GM21723 (cell line): ENCODE measurements around the gene SLC38A8.

Experiments used
- ATAC-seq: cut with Tn5 transposase; IDR thresholded peaks from one replicate; pipeline ENCODE4 v1.9.1; 2021; ENCODE audit warnings: mild to moderate bottlenecking, moderate library complexity; ENCODE audit not compliant: unreplicated experiment

The SLC38A8 gene

GRCh38 chr16:84068783-84069462, 26.3 kb upstream of the SLC38A8 start:
- no peak for ATAC-seq

- ATAC-seq, result no peak
Observed at GRCh38 chr16:84068041-84068440, 25.4 kb upstream of the SLC38A8 start.

GRCh38 chr16:84067640-84068039, 25.0 kb upstream of the SLC38A8 start:
- no peak for ATAC-seq

GRCh38 chr16:84065536-84066132, 23.0 kb upstream of the SLC38A8 start:
- ATAC-seq, result no peak

- ATAC-seq, result no peak
Observed at GRCh38 chr16:84063980-84064379, 21.4 kb upstream of the SLC38A8 start.

- ATAC-seq, result no peak
Observed at GRCh38 chr16:84062734-84063640, 20.4 kb upstream of the SLC38A8 start.

- no peak for ATAC-seq
Observed at GRCh38 chr16:84061236-84061819, 18.7 kb upstream of the SLC38A8 start.

GRCh38 chr16:84059946-84060901, 17.6 kb upstream of the SLC38A8 start:
- ATAC-seq, result no peak

GRCh38 chr16:84059111-84059510, 16.5 kb upstream of the SLC38A8 start:
- ATAC-seq, result no peak

- ATAC-seq, result no peak
Observed at GRCh38 chr16:84058664-84059063, 16.1 kb upstream of the SLC38A8 start.

- no peak for ATAC-seq
Observed at GRCh38 chr16:84058211-84058610, 15.6 kb upstream of the SLC38A8 start.

GRCh38 chr16:84056933-84057332, 14.3 kb upstream of the SLC38A8 start:
- ATAC-seq, result no peak

- ATAC-seq, result no peak
Observed at GRCh38 chr16:84055801-84056634, 13.4 kb upstream of the SLC38A8 start.

- no peak for ATAC-seq
Observed at GRCh38 chr16:84055366-84055765, 12.8 kb upstream of the SLC38A8 start.

GRCh38 chr16:84054916-84055315, 12.3 kb upstream of the SLC38A8 start:
- no peak for ATAC-seq

- no peak for ATAC-seq
Observed at GRCh38 chr16:84054271-84054670, 11.7 kb upstream of the SLC38A8 start.

GRCh38 chr16:84053237-84053636, 10.6 kb upstream of the SLC38A8 start:
- no peak for ATAC-seq

- ATAC-seq, result no peak
Observed at GRCh38 chr16:84052071-84052622, 9.6 kb upstream of the SLC38A8 start.

GRCh38 chr16:84050316-84050715, 7.7 kb upstream of the SLC38A8 start:
- ATAC-seq, result no peak
